ENCODE measurements around the gene RFC5.
"Not testable (repeated sequence)": the region's sequence is repeated elsewhere in the genome, so short reads cannot be mapped to it uniquely, and the experiment has no call there.

Gene RFC5

GRCh38 chr12:118015944-118016343 is 559 bp upstream of the RFC5 start:
- DNase-seq = no peak

GRCh38 chr12:118017926-118018325 is 1.4 kb downstream of the RFC5 start:
- DNase-seq = no peak

DNA sequence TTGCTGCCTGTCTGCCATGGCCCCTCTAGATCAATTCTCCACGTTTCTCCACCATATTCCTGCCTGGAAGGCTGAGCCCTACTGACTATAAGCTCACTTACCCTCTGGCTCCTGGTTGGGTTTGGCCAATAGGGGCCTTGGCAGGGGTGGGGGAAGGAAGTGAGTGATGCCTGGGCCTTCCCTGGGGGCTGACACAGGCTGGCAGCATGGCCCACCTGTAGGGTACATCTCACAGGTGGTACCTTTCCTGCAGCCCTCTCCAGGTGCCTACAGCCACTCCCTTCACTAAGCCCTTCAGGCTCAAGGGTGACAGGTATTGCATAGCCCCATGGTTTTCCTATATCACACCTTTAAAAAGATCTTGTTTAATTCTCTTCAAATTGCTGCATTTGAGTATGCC is 3.5 kb downstream of the RFC5 start:
- no peak for DNase-seq

DNA sequence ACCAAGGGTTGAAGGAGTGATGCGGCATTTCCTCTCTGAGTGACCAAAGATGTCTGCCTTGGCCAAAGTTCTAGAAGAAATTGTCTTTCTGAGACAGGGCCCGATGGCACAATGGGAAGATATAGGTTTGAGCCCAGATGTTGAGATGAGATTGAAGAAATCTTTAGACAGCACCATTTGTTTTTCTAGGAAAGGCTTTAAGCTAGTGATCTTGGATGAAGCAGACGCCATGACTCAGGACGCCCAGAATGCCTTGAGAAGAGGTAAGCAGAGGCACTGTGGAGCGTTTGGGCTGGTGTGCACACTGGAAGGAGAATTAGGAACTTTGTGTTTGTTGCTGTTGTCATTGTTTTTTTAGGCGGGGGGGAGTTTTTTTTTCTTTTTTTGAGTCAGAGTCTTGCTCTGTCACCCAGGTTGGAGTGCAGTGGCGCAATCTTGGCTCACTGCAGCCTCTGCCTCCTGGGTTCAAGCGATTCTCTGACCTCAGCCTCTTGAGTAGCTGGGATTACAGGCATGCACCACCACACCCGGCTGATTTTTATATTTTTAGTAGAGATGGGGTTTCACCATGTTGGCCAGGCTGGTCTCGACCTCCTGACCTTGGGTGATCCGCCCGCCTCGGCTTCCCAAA is 5.7 kb downstream of the RFC5 start:
- DNase-seq = not testable (repeated sequence)

DNA sequence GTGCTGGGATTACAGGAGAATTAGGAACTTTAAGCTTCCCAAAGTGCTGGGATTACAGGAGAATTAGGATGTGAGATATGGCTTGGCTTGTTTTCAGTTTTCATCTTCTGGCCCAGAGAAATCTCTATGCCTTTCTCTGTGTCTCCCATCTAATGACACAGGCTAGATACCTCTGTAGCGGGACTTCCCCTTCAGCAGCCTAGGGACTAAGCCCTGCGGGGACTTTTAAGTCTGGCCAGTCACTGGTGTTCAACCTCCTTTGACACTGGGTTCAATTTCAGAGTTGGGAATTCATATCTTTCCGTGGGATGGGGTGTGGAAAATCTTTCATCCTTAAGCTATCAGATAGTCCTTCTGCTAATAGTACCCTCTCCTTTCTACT is 6.2 kb downstream of the RFC5 start:
- DNase-seq = no peak

- DNase-seq = no peak
Measured at GRCh38 chr12:118023301-118023860, 6.9 kb downstream of the RFC5 start.

GRCh38 chr12:118025168-118025567 is 8.7 kb downstream of the RFC5 start:
- DNase-seq = no peak

GRCh38 chr12:118029166-118029565 is 12.7 kb downstream of the RFC5 start:
- no peak for DNase-seq

DNA sequence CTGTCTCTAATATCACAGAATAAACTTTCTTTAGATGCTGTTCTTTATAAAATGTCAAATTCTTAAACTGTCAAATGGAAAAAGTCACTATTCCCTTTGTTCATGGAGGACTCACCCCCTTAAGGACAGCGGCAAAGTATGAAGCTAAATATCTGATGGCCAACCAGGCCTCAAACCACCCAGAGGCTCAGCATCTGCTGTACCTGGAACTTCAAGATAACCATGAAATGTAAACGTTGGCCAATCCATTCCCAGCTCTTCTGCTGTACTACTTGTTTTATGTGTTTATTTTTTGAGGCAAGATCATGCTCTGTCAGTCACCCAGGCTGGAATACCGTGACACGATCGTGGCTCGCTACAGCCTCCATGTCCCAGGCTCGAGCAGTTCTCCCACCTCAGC is 15.7 kb downstream of the RFC5 start:
- no peak for DNase-seq

- no peak for DNase-seq
Measured at GRCh38 chr12:118033323-118033722, 16.8 kb downstream of the RFC5 start.

DNA sequence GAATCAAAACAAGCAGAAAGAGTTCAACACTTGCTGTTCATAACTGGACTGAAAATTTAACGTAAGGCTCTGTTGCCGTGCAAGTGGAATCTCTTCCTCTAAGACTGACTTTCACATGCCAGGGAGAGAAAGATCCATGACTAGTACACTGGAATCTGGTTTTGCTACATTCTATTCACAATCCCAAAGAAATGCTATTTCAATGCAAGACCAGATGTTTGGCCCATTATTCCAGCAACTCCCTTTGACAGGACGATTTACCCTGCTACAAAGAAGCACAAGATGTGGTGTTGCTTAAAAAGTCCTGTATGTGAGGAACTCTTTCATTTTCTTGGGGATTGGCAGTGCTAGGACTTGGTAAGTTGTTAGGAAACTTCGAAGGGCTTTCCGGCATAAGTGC is 17.4 kb downstream of the RFC5 start:
- no peak for DNase-seq

GRCh38 chr12:118034429-118035189 is 18.1 kb downstream of the RFC5 start:
- no peak for DNase-seq

DNA sequence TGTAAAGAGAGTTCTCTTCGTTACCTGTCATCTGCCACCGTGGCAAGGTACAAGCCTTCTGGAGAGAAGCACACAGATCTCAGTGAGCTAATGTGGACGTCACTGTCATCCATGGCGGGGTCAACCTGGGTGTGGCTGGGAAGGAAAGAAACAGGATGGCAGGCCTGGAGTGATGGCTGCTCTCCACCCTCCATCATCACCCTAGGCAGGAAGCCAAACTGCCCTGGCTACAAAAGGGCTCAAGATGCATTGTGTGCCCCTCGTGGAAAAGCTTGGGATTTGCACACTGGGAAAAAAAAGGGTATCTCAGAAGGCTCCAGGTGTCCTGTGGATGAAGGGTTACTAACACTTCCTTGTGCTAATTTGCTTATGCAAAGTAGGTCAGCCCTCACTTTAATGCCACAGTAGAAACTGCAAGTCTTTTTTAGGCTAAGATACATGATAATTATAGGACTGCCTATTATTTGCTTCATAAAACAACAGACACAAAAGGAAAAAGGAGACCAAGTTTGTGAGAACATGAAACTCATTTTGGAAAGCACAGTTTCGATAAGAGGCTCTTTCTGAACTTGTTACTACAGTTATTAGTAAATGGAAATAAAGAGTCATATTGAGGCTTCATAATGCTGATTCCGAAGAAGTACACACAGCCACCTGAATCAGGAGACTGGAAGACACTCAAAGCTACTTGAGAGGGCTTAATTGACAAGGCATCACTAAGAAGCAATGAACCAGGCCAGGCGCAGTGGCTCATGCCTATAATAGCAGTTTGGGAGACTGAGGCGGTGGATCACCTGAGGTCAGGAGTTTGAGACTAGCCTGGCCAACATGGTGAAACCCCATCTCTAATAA is 18.9 kb downstream of the RFC5 start:
- no peak for DNase-seq

DNA sequence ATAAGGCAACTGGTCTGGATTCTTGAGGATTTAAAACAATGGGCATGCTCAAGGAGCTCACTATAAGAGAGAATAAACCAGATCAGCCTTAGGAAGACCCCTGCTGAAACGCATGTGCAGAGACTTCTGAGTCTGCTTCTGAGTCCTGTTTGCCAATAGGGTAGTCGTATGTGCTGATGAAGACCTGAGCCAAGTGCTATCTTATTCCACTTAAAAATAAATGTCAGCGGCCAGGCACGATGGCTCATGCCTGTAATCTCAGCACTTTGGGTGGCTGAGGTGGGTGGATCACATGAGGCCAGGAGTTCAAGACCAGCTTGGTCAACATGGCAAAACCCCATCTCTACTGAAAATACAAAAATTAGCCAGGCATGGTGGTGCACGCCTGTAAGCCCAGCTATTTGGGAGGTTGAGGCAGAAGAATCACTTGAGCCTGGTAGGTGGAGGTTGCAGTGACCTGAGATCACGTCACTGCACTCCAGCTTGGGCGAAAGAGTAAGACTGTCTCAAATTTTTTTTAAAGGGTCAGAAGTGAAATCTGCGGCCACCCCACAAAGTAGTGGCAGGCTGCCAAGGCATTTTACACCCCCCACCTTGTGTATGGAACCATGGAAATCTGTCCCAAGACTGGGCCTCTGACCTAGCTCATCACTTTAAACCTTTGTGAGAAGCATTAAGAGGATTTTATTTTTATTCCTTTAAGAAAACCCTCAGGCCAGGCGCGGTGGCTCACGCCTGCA is 20.3 kb downstream of the RFC5 start:
- no peak for DNase-seq

DNA sequence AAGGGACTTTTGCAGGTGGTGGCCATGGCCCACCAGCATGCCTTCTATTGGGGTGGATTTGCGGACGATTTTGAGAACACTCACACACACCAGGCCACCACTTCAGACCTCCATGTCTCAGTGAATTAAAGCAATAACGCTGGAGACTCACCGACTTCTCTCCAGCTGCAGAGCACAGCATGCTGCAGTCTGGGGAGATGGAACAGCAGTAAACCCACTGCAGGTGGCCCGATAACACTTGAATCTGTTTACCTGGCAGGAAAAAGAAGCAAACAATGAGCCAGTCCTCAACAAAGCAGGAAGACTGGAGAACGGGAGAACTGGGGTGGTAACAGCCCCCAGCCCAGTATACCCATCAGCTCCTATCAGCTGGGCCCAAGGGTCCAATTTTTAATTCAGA is 21.6 kb downstream of the RFC5 start:
- DNase-seq = no peak

DNA sequence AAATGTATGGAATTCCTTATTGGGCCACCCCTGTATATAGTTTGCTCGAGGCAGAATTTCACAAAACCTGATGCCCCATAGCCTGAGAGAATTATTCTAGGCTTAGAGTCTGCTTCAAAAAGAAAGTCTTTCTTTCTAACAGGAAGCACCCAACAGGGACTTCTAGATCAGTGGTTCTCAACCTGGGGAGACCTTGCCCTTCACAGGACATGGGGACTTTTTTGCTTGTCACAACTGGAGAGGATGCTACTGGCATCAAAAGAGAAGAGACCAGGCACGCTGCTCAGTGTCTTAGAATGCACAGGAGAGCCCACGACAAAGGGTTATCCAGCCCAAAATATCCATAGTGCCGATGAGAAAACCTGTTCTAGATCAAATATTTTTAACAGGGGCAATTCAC is 25.6 kb downstream of the RFC5 start:
- no peak for DNase-seq

GRCh38 chr12:118044075-118044474 is 27.6 kb downstream of the RFC5 start:
- DNase-seq = no peak

DNA sequence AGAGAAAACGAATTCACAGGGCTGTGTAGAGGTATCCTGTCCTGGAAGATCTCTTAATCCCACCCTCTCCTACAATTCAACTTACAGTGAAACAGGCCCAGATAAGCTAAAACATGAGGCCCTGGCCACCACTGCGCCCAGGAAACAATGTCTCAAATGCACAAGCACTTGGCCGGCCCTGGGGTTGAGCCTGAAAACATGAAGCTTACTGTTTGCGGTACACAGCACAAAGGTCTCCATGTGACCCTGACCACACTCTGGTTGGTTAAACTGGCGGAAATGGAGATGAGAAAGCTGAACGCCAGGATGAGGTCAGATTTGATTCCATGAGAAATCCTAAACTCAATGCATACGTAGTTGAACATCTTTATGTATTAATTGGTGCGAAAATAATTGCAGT is 28.1 kb downstream of the RFC5 start:
- no peak for DNase-seq

DNA sequence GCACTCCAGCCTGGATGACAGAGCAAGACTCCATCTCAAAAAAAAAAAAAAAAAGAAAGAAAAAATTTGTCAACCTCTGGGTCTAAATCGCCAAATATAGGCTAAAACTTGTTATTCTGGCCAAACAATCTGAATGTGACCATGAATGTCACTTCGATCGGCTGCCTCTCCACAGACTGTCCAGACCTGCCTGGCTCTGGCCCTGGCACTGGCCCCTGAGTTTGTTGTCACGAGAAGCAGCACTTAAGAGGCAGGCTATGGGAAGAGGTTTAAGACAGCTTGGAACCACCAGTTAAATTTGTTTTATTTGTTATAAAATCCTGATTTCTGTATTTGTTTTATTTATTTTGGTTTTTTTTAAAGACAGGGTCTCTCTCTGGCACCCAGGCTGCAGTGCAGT is 29.9 kb downstream of the RFC5 start:
- no peak for DNase-seq

DNA sequence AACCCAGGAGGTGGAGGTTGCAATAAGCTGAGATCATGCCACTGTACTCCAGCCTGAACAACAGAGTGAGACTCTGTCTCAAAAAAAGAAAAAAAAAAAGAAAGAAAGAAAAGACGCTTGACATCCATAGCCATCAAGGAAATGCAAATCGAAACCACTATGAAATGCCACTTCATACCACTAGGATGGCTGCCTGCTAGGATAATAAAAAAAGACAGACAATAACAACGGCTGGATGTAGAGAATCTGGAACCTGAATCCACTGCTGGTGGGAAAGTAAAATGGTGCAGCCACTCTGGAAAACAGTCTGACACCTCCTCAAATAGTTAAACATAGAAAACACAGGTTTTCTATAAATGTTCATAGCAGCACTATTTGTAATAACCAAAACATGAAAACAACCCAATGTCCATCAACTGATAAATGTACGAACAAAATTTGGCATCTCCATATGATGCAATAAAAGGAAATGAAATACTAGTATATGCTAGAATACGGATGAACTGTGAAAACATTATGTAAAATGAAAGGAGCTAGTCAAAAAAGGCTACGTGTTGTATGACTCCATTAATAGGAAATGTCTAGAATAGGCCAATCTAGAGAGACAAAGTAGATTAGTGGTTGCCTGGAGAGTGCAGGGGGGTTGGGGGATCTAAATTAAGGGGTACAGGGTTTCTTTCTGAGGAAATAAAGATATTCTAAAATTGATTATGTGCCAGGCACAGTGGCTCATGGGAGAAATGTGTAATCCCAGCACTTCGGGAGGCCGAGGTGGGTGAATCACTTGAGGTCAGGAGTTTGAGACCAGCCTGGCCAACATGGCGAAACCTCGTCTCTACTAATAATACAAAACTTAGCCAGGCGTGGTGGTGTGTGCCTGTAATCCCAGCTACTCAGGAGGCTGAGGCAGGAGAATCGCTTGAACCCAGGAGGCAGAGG is 34.7 kb downstream of the RFC5 start:
- no peak for DNase-seq

- no peak for DNase-seq
Measured at GRCh38 chr12:118052324-118053070, 36.0 kb downstream of the RFC5 start.

Data from activated CD4-positive, alpha-beta T cell treated with anti-CD3 and anti-CD28 coated beads, Interleukin-2, amount 50 U/mL, for 4 hours (primary cell).